Astrocyte of the spinal cord (primary cell): Measurements from ENCODE around the gene ELOVL2.

Source experiments
- DNase-seq: peaks from one replicate; pipeline ENCODE4 v3.0.0; 2011; ENCODE audit warnings: low read depth, low spot score
- H3K4me3 ChIP-seq: 2 replicates; pipeline ENCODE4 v1.5.1; 2011; ENCODE audit warnings: low read depth, mild to moderate bottlenecking, low read length, moderate library complexity
- CTCF ChIP-seq: IDR thresholded peaks from 2 replicates; pipeline ENCODE4 v1.5.1; 2012; ENCODE audit warnings: low read depth, mild to moderate bottlenecking, low read length, inconsistent platforms
- in situ Hi-C: cut with HindIII; loops from 2 replicates; pipeline ENCODE4 v1.10.0; 2017; ENCODE audit warnings: low sequenced_read_pairs

The ELOVL2 gene

GRCh38 chr6:11043378-11043960 lies 636 bp downstream of the ELOVL2 start:
- in situ Hi-C loops, result no loop called here
- peak overlapping the region; percentile 23 for H3K4me3 ChIP-seq
- DNase-seq, result peak; percentile 29

GRCh38 chr6:11042750-11043377 lies 1.2 kb downstream of the ELOVL2 start:
- no peak for DNase-seq
- in situ Hi-C loops, result no loop called here
- H3K4me3 ChIP-seq, result no peak overlapping the region
- no peak for TF ChIP-seq CTCF

More at GRCh38 chr6:11043378-11043960, 636 bp downstream of the ELOVL2 start:
- no peak for TF ChIP-seq CTCF

- no peak overlapping the region for H3K4me3 ChIP-seq
- in situ Hi-C loops, result no loop called here
- TF ChIP-seq CTCF, result no peak
- no peak for DNase-seq
Observed at GRCh38 chr6:11042025-11042749, 1.9 kb downstream of the ELOVL2 start.

GRCh38 chr6:11040134-11040533 lies 4.0 kb downstream of the ELOVL2 start:
- no peak for TF ChIP-seq CTCF
- DNase-seq, result no peak
- in situ Hi-C loops, result no loop called here
- H3K4me3 ChIP-seq, result no peak overlapping the region

GRCh38 chr6:11039040-11039439 lies 5.1 kb downstream of the ELOVL2 start:
- no peak for DNase-seq
- in situ Hi-C loops, result no loop called here
- no peak for TF ChIP-seq CTCF
- H3K4me3 ChIP-seq, result no peak overlapping the region

- TF ChIP-seq CTCF, result no peak
- H3K4me3 ChIP-seq, result no peak overlapping the region
- no peak for DNase-seq
- in situ Hi-C loops, result no loop called here
Observed at GRCh38 chr6:11036977-11037430, 7.1 kb downstream of the ELOVL2 start.
